K562 (cell line): Measurements from ENCODE around the gene CKMT2. TPM values are rescaled to one million over a fixed set of nuclear protein-coding genes. Genes with fewer than 3 reads are reported as not detected.

Source experiments
- ATAC-seq: fragments of 200-7000 bp; cut with Tn5 transposase; 3 replicates; pipeline ENCODE4 v1.9.1; 2020; ENCODE audit warnings: moderate library complexity
- BruUV-seq: library from RNA; stranded (reverse); fragments of 400-500 nt; replicated peaks from 2 replicates; lab custom pipeline; 2021; lab: Mats Ljungman, UMichigan
- CTCF ChIA-PET: fragments of 300-600 bp; formaldehyde crosslinking; extraction: SDS; loops from one replicate; lab custom pipeline; 2021; ENCODE audit warnings: low intra/inter-chr PET ratio; lab: Yijun Ruan, JAX
- POLR2A ChIA-PET: fragments of 300-600, 350-650 bp; sonication (Branson Sonifier 250); formaldehyde crosslinking; extraction: SDS; loops from one replicate; lab custom pipeline; 2021; ENCODE audit warnings: antibody characterized with exemption, inconsistent platforms; lab: Yijun Ruan, JAX
- DNase-seq, 4 experiments: peaks; one replicate each; pipeline versions ENCODE4 v3.0.0 to v3.0.0-alpha.2; 2011 to 2018; ENCODE audit warnings: low spot score in 3 of 4, mixed read lengths in 3 of 4; ENCODE audit errors: extremely low read depth in 1 of 4
- FAIRE-seq: peaks from 2 replicates; lab custom pipeline; 2011; peaks lifted over from hg19 to GRCh38; lab: Jason Lieb, UNC
- H2AFZ ChIP-seq: 2 replicates; pipeline ENCODE4 v1.6.0; 2011; ENCODE audit warnings: low read depth, low read length, control low read depth, inconsistent platforms
- H3K27ac ChIP-seq: fragments of 200-600 bp; 3 replicates; pipeline ENCODE4 v1.8.0; 2011; ENCODE audit warnings: low read depth, mild to moderate bottlenecking, control low read depth, inconsistent platforms, low read length, moderate library complexity, mixed read lengths; ENCODE audit errors: extremely low read depth
- H3K27me3 ChIP-seq, 2 experiments: fragments of 300-600 bp in 1 of 2; 2 replicates in 1 of 2; 3 replicates in 1 of 2; pipeline versions ENCODE4 v1.6.0 to v1.8.0; 2011; ENCODE audit warnings: inconsistent platforms in 2 of 2, low read length in 2 of 2, mild to moderate bottlenecking in 1 of 2, mixed read lengths in 1 of 2, moderate library complexity in 1 of 2; ENCODE audit not compliant: control insufficient read depth in 2 of 2, insufficient read depth in 2 of 2
- H3K36me3 ChIP-seq: fragments of 300-600 bp; 3 replicates; pipeline ENCODE4 v1.8.0; 2011; ENCODE audit warnings: mild to moderate bottlenecking, low read length, inconsistent platforms; ENCODE audit not compliant: control insufficient read depth, insufficient read depth
- H3K4me1 ChIP-seq, 2 experiments: fragments of 200-600 bp in 1 of 2; replicated peaks in 1 of 2; 2 replicates in 1 of 2; 3 replicates in 1 of 2; pipeline versions ENCODE4 v1.5.1 to v1.8.0; 2011; ENCODE audit warnings: inconsistent platforms in 2 of 2, low read length in 2 of 2, mild to moderate bottlenecking in 1 of 2, mixed read lengths in 1 of 2, moderate library complexity in 1 of 2; ENCODE audit not compliant: control insufficient read depth in 2 of 2, insufficient read depth in 2 of 2
- H3K4me2 ChIP-seq: 2 replicates; pipeline ENCODE4 v1.6.1; 2011; ENCODE audit warnings: low read length, control low read depth, inconsistent platforms, mixed read lengths; ENCODE audit not compliant: insufficient read depth
- H3K4me3 ChIP-seq: fragments of 200-600 bp; sonication (generic), shearing (Covaris generic); 2 replicates; pipeline ENCODE4 v1.5.1; 2016; ENCODE audit warnings: control low read depth, inconsistent platforms
- H3K79me2 ChIP-seq: fragments of 200-600 bp; 3 replicates; pipeline ENCODE4 v1.8.0; 2011; ENCODE audit warnings: low read length, inconsistent platforms; ENCODE audit not compliant: control insufficient read depth, insufficient read depth
- H3K9ac ChIP-seq, 2 experiments: 2 replicates each; pipeline versions ENCODE4 v1.6.0 to v1.6.1; 2011; ENCODE audit warnings: low read depth in 2 of 2, low read length in 2 of 2, control low read depth in 1 of 2, inconsistent platforms in 1 of 2, mild to moderate bottlenecking in 1 of 2, mixed read lengths in 1 of 2; ENCODE audit not compliant: insufficient read depth in 1 of 2
- H3K9me1 ChIP-seq: one replicate; pipeline ENCODE4 v1.6.0; 2011; ENCODE audit warnings: inconsistent platforms, mild to moderate bottlenecking, low read length, moderate library complexity; ENCODE audit not compliant: control insufficient read depth, insufficient read depth
- H3K9me3 ChIP-seq: replicated peaks from 2 replicates; pipeline ENCODE4 v1.5.1; 2011; ENCODE audit warnings: low read depth, low read length, inconsistent platforms; ENCODE audit not compliant: control insufficient read depth, insufficient read depth
- H4K20me1 ChIP-seq: replicated peaks from 2 replicates; pipeline ENCODE4 v1.6.1; 2011; ENCODE audit warnings: low read length, inconsistent platforms, mixed read lengths; ENCODE audit not compliant: control insufficient read depth, insufficient read depth
- NCOR1 ChIP-seq: fragments of 450-650 bp; IDR thresholded peaks from 2 replicates; pipeline ENCODE4 v1.6.1; 2016; ENCODE audit warnings: mild to moderate bottlenecking, moderate library complexity
- PHF21A ChIP-seq: fragments of 450-650 bp; IDR thresholded peaks from 2 replicates; pipeline ENCODE4 v1.6.1; 2017; ENCODE audit warnings: low read depth, borderline replicate concordance
- TCF15 ChIP-seq: fragments of 250-450 bp; sonication (Bioruptor Pico); IDR thresholded peaks from 2 replicates; pipeline ENCODE4 v1.8.0; 2022; ENCODE audit warnings: moderate library complexity, mild to moderate bottlenecking, inconsistent platforms
- ZMIZ1 ChIP-seq, 2 experiments: fragments of 150-350 bp in 1 of 2; IDR thresholded peaks; 2 replicates each; pipeline ENCODE4 v1.6.1; 2012 to 2016; ENCODE audit warnings: low read depth in 2 of 2, low read length in 2 of 2, mild to moderate bottlenecking in 1 of 2, moderate library complexity in 1 of 2
- WGBS: fragments of 100-300 bp; shearing (Covaris generic); methylation state at CpG from one replicate; pipeline ENCODE4 v1.1.6; 2016; ENCODE audit warnings: low coverage, mixed read lengths; ENCODE audit not compliant: insufficient coverage; ENCODE audit errors: missing lambda C conversion rate; 5-methylcytosine and 5-hydroxymethylcytosine counted together
- in situ Hi-C: fragments of 300-500 bp; cut with MboI; formaldehyde crosslinking; loops from 4 replicates; pipeline ENCODE4 v1.15.0; 2018; ENCODE audit warnings: inconsistent platforms, mixed read lengths
- intact Hi-C: fragments of 100-400 bp; cut with micrococcal nuclease; formaldehyde crosslinking; loops from 2 replicates; pipeline ENCODE4 v1.14.2; 2022
- polyA plus RNA-seq, 8 experiments: library from polyadenylated mRNA; depleted of rRNA in 4 of 8; stranded (reverse) in 5 of 8; unstranded in 3 of 8; fragments of >200 nt; fragmentation: Nextera tagmentation in 2 of 8; fragmentation: Illumina TruSeq in 1 of 8; extraction: Ambion mirVana in 2 of 8; extraction: Trizol in 1 of 8; gene quantifications; 2 replicates each; pipeline versions ENCODE4 v1.2.1 to v1.2.3, GENCODE V29; 2011 to 2014; ENCODE audit warnings: inconsistent platforms in 1 of 8, missing spikeins in 1 of 8
- total RNA-seq, 7 experiments: library from RNA; depleted of rRNA in 6 of 7; stranded (reverse); fragments of >200 nt in 6 of 7; fragmentation: Illumina TruSeq in 2 of 7; extraction: Trizol in 2 of 7; gene quantifications; 2 replicates each; pipeline versions ENCODE4 v1.2.1 to v1.2.3, GENCODE V29; 2011 to 2021; ENCODE audit warnings: low replicate concordance in 1 of 7

CKMT2 gene
- total and polyA plus RNA-seq, 9 of the 15 experiments (the other 6 are each of a cell fraction or from before 2014, with no cell fraction given): 0.03 TPM; not detected in 8

DNA sequence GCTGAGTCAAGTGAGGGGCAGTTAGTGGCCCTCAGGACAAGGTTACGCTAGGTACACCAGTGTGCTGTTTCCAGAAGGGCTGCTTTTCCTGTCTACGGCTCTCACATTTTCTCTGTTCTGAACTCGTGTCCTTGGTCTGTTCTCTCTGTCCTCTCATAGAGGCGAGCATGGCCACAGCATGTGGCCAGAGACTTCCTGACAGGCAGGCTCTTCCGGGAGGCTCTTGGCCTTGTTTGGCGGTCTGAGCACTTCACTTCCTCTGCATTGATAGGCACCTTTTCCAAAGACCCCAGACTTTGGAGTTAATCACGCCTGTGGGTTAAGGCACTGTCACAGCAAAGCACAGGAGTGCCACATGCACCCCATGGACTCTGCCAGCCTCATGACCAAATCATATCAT lies 1.2 kb downstream of the CKMT2 start:
- no peaks in the 10 kb centered on the region for H4K20me1 ChIP-seq
- DNase-seq: no peak
- intact Hi-C loops (no loop called here), in situ Hi-C loops (no loop called here)
- no peaks in the 10 kb centered on the region for H3K79me2 ChIP-seq
- peaks cover 0 to 7% of the 10 kb centered on the region in 2 experiments; a peak in 1 of 5 replicates for H3K4me1 ChIP-seq
- H3K9me1 ChIP-seq: no peaks in the 10 kb centered on the region
- ChIA-PET CTCF (no interaction called here), POLR2A (no interaction called here)
- H3K4me2 ChIP-seq: no peak overlapping the region
- no peak overlapping the region for H3K4me3 ChIP-seq
- no peak for ATAC-seq
- no peaks in the 10 kb centered on the region for H3K36me3 ChIP-seq
- H3K9me3 ChIP-seq: no peaks in the 10 kb centered on the region
- TF ChIP-seq ZMIZ1 (IDR thresholded peaks at IDR 0.05; ENCODE audit: low read depth in 2 of 2, low read length in 2 of 2): no peak
- no peak for TF ChIP-seq TCF15 (CRISPR knock-in tag)
- TF ChIP-seq PHF21A: no peak
- TF ChIP-seq NCOR1: no peak
- no peak overlapping the region for H2AFZ ChIP-seq
- no peak overlapping the region for H3K9ac ChIP-seq
- 90% methylated on average over 7 of the region's 7 CpGs for WGBS
- H3K27ac ChIP-seq: no peak overlapping the region
- no TSS peak for BruUV-seq
- H3K27me3 ChIP-seq: no peaks in the 10 kb centered on the region
- no peak for FAIRE-seq
